Iris pigment epithelial cell (primary cell): Measurements from ENCODE around the gene ADI1.
A peak's percentile ranks its signal among the peaks of the same experiment; 100 is the strongest.

Source experiments
- DNase-seq: peaks from one replicate; pipeline ENCODE4 v3.0.0-alpha.2; 2011; ENCODE audit warnings: low read depth

The ADI1 gene

DNA sequence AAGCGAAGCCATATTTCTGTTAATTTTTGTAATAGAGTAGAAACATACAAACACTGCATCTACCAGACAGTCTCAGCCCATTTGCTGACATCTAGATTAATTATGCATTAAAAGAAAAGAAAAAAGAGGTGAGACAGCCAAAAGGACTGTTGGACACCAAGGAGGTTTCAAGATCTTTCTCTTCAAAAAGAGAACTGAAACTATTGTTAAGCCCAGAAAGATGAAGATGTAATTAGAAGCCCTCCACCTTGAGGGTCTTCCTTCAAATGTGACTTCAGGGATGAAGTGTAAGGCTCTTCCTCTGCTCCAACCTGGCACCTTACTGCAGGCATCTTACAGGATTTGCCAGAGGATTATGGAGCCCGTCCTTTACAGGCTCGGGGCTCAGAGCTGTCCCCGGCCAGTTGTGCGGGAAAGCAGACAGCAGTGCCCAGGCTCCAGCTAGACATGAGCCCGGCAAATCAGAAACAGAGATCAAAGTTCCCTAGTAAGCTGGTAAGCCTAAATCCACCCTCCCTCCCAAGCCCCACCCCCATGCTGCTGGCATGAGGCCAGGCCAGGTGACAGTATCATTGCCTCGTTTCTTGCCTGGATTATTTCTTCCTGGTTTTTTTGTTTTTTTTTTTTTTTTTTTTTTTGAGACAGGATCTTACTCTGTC is 38.9 kb downstream of the ADI1 start:
- DNase-seq: no peak

DNA sequence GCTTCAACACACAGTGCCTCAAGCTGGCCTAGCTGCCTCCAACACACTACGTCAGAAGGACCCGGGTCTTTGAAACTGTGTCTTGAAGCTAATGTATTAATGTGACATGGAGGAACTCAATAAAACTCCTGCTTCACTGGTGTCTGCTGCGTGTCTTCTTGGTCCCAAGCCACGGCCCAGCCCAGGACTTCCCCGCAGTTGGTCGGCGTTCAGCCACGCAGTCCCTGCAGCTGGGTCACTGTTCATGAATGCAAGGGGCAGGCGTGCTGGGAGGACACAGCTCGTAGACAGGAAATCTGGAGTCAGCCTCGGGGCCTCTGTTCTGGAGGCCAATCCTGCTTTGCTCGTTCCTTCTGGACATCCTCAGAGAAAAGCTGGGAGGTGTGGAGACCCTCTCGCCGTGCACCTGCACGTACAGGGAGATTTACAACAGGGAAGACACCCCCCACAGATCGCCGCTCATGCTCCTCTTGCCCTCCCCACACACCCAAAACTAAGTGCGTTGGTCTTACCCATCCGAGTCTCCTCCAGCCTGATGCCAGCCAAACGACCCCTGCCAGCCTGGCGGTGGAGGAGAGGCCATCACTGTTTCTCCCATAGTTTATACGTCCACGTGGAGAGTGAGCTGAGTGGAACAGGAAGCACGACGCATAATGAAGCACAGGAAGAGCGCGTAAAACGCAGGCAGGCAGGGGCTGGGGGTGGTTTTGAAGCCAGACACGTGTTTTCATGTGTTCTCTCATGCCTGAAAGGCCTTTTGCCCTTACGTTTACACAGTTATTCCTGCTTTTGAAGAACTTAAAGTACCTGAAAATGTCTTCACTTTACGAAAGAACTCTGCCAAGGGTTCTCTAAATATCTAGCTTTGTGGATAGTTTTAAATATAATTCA is 39.7 kb downstream of the ADI1 start:
- no peak for DNase-seq

DNA sequence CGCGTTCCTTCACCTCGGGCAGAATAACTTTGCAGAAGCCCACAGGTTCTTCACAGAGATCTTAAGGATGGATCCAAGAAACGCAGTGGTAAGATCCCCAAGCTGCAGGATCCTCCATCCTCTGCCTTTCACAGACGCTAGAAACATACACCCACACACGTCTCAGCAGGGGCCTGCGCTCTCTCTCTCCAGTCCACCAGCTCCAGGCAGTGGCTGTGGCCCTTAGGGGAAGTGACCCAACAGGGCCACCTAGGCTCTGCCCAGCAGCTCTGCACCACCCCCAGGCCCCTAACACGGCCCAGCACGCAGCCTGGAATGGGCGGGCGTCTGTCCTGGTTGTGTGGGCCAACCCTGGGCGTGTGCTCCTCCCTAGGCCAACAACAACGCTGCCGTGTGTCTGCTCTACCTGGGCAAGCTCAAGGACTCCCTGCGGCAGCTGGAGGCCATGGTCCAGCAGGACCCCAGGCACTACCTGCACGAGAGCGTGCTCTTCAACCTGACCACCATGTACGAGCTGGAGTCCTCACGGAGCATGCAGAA is 40.4 kb downstream of the ADI1 start:
- no peak for DNase-seq

DNA sequence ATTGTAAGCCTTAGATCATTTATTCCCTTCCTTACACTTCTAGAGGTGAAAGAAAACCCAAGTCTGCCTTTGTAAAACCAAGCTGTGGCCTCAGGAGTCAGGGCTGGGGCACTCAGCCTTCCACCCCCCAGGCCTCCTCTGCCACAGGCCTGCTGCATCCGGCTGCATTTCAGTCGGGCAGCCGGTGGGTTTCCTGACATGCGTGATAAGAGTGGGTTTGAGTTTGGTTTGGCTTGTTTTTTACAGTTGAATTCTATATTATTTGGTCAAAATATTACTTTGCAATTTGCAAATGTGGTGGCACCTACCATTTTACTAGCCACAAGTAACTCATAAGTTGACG is 42.4 kb downstream of the ADI1 start:
- no peak for DNase-seq

DNA sequence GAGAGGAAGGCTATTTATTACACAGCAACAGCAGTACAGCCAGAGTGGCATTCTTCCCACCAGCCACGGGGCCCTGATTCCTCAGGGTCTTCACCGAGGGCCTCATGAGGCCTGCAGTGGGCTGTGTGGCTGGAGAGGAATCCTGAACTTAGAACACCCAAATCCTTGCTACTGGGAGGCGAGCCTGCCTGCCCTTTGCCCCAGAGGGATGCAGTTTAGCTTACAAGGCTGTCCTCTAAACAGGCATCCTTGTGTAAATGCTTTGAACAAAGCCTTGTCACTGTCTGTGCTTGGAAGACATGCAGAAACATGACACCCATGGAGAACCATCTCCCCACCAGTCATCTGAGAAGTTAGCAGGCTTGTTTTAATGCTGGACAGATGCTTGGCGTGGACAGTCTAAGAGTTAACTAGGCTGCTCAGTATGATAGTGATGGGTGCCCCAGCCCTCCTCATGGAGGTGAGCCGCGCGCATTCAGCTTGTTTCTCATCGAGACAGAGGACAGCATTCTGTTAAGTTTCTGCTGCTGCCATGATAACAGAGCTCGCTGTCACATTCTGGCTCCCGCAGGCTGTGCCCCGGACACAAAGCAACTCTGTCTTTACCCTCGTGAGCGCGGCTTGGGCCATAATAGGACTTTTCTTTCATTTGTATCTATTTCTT is 42.9 kb downstream of the ADI1 start:
- peak; percentile 67 for DNase-seq

DNA sequence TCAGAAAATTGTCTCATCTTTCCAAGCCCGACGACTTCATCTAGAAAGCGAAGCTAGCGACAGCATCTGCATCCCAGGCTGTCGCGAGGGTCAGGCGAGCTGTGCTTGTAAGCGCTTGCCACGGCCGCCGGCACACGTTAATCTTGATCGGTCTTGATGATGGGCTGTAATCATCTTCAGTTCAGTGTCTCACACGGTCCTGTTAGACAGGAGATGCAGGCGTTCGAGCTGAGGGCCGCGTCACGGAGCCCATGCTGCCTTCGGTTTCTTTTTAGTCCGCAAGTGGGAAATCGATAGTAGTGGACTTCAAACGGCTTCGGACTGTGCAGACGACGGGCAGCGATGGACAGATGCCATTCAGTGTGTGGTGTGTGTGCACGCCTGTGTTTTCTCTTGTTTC is 43.6 kb downstream of the ADI1 start:
- no peak for DNase-seq

DNA sequence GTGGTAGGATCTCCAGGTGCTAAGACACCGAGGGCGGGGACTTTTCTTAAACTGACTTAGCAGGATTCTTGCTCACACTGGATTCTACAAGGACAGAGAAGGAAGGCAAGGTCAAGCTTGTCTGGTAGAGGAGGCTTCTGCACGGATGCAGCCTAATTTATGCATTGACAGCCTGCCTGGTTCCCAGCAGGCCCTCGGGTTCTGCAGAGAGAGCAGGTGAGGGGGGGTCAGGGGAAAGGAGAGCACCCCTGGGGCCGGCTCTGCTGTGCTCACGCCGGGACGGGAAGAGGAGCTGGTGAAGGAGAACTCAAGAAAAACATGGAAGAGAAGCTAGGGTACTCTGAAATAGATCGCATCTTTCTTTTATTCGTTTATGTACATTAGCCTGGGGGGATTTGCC is 46.4 kb downstream of the ADI1 start:
- no peak for DNase-seq

DNA sequence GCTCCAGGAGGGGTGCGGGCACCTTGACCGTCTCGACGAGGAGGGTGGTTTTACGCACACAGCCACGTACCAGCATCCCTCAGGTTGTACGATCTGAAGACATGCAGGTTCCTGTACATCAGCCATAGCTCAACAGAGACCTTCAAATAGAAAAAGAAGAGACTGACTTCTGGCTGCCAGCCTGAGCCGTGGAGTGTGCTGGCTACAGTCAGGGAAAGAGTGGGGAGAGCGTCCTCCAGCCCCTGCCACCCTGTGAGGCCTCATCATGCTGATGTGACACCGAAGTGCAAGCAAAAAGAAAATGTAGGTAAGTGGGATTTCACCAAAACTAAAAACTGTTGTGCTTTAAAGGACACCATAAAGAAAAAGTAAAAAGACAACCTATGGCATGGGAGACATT is 47.0 kb downstream of the ADI1 start:
- no peak for DNase-seq

DNA sequence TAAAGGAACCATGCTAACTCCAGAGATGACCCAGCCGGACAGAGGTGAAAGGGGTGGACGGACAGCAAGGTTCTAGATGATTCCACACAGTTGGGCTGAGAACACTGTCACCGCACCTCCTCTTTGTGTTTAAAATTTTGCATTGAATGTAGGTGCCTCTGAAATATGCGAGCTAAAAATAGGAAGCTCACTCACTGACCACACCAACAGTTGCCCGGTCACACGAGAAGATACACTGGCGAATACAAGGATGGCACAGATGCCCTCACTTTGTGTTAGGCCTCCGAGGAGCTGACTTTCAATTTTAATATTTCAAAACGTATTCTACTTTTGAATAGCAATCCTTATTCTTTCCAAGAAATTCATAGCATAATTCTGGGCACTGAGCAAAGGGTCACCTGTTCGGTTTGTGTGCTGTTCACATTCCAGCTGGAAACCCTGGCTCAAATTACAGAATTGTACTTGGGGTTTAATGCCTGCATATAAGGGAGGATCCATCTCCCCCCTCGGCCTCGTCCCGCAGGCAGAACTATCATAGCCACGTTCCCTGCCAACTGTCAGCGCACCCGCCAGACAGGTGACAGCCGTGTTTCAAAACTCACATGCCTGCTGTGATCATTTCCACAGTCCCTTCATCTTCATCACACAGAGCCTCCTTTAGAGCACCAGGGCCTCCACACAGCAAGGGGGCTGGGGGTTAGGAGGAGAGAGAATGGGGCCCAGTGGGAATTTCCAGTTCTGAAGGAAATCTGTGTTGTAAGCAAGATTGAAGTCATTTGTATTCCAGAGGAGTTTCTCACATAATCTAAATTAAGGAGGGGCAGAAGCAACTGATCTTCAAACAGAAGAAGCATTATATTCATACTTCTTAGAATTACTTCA is 48.2 kb downstream of the ADI1 start:
- DNase-seq: no peak

DNA sequence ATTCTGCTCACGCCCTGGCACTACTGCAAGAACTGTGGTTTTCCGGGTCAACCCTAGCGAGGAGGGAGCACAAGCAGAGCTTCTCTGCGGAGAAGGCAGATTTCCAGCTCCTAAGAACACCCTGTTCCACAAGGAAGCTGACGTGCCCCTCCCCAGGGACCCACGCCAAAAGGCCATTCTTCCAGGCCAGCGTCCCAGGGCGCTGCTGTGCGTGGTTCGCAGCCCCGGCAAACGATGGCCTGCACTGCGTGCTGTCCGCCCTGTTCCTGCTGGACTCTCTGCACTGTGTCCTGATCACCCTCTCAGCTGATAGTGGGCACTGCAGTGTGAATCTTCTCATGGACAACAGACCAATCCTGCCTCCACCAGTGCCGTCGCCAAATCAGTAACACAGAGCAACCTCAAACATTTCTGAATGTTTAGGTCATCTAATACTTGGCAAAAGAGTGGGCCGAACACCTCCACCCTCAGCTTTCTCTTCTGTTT is 49.1 kb downstream of the ADI1 start:
- DNase-seq: peak; percentile 92

DNA sequence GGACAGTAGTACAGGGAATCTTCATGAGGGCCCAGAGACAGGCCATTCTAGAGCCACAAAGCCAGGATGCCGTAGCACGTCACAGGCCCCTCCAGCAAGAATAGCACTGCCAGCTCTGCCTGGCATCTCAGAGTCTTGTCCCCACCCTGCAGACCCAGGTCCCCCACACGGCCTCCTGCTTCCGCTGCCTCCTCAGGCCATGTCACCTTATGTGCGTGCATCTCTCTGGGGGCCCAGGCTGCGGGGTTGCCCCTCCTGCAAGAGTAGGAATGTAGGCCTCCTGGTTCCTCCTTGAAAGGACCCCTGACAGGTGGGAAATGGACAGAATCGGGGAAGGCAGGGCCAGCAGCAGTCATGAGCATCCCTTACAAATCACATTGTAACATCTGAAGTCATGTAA is 49.8 kb downstream of the ADI1 start:
- no peak for DNase-seq

DNA sequence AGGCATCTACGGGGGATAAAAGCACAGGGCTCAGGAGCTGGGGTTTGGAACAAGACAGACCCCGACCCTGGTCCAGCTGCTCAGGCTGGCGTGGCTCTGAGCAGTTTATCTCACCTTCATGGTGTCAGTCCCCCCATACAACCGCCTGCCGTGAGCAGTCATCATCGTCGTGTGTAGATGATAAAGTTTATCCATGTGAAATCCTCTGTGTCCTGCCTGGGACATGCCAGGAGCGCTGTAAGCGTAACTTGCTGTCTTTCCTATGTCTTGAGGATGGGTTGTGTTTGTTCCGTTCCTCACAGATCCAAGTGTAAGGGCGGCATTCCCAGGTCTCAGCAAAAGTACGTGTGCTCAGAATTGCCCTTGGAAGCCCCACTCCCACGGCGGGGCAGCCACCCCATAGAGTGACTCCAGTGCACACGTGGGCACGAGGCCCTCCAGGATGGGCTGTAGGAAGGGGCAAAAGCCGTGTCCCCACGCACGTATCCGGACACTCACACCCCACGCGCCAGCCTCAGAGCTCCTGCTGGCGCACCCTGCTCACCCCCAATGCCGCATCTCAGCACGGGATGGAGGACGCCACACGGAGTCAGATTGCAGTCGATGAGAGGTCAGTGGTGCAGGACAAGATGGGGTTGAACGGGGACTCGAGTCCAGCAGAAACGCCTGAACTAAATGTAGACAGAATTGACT is 50.9 kb downstream of the ADI1 start:
- DNase-seq: no peak

DNA sequence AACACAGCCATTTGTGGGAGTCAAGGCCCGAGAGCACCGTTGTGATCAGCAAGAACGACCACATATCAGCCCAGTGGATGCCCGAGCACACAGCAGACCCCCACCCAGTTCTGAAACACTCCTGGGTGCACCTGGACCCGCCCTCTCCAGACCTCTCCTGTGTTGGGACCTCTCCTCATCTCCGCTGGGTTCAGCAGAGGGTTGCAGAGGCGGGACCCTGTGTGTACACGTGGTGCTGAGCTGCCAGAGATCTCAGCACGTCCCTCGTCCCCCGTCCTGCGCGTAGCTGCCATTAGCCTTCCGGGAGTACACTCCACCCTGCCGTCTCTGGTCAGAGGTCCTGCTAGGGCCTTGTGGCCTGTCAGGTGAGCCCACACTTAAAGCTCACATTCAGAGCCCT is 51.7 kb downstream of the ADI1 start:
- no peak for DNase-seq

DNA sequence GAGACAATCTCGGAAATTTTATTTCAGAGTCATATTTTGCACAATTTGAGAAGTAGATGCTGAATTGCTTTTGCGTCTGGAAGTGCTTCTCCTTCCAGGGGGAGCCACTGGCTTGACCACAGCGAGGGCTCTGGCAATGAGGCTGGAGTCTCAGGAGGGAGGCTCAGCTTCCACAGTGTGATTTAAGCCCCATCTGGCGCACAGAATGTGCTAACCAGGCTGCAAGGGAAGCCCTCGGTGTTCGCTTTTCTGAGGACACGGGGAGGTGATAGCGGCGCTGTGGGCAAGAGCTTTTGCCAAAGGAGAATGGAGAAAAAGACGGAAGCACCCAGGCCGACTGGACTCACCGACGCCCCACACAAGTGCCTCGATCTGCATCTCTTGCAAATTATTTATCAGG is 52.4 kb downstream of the ADI1 start:
- no peak for DNase-seq

DNA sequence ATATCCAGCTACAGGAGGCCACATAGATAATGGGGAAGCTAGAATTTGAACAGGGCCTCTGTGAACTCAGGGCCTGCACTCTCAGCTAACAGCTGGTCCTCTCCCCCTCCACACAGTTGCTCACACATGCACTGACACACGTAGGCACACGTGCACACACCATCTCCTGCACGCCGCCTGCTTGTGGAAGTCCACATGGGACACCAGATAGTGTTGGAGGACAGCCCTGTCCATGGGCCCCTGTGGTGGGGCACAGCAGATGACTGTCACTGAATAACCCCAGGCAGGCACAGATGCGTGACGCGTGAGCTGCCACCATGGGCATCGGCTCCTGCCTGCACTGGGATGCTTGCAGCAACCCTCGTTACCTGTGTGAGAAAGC is 52.9 kb downstream of the ADI1 start:
- DNase-seq: no peak

DNA sequence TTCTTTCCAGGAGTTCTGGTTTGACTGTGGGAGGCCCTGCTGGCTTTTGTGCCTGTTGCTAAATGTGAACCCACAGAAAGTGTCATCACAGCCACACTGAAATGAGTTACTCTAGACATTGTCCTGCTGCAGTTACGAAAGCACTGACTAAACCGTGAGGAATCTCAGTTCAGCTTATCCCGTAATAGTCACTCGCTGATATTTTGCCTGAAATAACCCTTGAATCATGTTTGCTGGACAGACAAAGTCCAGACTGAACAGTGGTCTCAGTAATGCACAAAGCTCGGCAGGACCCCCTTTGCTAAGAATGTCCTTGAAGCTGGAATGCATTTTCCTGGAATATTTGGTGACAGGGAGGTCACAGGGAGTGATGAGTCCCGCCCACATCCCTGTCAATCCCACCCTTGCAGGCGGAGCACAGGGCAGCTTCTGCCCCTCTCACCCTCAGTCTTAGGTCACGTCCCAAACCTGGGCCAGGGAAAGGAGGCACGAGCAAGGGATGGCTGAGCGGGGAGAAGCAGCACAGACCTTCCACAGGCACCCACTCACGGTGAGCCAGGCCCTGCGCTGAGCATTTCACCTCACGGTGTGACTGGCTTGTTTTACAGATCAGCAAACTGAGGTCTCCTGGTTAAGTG is 53.4 kb downstream of the ADI1 start:
- peak; percentile 95 for DNase-seq

DNA sequence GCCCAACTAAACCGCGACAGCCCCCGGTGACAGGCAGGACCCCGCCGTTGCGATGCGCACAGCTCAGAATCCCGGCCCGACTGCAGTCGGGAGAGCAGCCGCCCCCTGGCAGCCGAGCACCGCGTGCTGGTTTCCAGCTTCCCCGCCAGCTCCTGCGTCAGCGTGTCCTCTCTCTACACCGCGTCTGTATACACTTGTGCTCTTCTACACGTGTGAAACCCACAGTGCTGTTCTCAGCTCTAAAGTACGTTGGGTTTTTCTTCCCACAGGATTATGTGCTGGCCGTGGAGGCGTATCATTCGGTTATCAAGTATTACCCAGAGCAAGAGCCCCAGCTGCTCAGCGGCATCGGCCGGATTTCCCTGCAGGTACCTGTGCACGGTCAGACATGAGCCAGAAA is 54.0 kb downstream of the ADI1 start:
- no peak for DNase-seq

DNA sequence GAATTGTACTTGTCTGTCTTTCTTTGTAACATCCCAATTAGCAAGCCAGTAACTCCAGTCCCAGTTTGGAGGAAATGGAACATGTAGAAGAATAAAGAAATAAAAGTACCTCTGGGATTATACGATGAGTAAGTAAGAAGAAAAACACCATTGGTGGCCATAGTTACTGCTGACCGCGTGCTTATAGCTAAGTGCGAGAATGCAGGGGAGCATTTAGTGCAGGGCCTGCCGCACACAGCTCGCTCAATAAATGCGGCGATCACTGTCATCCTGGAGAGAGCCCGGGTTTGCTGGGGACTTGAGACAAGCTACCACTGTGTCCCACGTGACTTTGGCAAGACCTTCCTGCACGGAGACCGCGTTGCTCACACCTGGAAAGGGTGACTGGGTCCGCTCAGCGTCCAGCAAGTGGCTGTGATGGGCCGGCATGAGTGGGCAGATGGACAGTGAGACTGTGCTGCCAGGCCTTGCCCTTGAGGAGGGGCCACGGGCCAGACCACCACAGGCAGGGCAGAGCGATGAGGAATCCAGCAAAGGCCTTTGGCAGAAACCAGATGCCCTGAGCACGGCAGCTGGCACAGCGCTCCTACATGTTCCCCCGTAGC is 54.8 kb downstream of the ADI1 start:
- no peak for DNase-seq

DNA sequence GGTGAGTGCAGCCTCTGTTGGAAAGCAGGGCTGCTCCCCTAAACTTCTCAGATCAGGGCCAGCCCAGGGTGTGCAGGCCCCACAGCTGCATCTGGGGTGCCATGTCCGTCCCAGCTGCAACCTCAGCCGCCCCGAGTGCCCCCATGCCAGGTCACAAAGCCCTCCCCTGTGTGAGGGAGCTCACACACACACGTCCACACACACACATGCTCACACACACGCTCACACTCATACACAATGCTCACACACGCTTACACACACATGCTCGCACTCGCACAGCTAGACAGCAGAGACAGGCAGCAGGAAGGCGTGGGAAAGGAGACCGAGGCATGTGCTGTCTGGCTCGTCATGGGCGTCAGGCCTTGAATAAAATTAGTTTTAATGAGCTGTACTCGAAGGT is 55.4 kb downstream of the ADI1 start:
- DNase-seq: no peak

DNA sequence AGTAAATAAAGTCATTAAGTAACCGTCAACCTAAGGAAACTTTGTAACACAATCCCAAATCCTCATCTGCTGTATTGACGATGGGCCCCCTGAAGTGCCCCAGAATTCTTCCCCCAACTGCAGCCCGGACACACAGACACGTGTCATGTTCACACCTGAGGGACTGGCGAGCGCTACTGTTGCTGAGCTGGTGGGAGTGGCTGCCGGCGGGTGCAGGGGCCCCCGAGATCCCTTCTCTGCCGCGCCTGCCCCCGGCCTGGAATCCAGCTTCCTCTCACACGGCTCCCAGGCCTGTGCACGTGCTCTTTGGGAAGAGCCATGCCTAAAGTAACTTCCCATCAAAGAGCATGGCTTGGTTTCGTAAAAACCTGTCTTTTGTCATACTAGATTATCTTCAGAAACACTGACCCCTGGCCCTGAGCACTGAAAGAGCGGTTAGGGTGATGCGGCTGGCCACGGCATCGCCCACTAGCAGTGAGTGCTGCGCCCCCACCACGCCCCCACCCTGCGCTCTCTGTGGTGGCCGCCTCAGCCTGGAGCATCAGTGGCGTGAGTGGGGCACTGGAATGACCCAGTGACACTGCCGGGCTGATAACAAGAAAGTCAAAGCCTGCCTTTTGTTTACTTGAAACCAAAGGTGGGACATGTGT is 56.0 kb downstream of the ADI1 start:
- DNase-seq: no peak
